ENCODE results near the gene ZNRF3.

ZNRF3 gene

DNA sequence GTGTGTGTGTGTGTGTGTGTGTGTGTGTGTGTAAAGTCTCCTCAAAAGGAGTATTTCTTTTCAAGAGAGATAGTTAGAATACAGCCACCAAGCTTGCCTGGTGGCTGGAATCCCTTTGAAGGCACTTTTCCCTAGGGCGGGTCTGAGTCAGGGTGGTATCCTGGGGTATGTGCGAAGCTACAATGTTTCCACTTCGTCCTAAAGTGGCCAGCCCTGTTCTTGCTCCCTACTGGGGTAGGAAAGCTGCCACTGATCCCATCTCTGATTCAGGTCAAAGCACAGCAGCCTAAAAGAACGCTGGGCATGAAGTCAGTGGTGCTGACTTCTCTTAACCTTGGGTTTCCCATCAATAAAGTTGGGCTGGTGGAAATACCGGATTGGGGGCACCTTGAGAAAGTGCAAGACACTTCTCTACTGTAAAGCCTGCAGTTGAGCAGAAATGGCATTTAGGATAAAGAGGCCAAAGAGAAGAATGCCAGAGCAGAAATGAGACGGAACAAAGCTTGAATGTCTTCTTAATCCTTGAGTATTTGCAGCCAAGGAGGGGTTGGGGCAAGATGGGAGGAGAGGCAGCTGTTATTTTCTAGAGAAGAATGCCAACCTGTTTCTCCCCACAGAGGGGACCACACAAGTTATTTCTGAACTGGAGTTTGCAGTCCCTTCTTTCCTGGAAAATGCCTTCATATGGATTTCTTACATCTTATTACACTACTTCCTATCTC lies 35.3 kb downstream of the ZNRF3 start:
- TF ChIP-seq, protein P1, sequence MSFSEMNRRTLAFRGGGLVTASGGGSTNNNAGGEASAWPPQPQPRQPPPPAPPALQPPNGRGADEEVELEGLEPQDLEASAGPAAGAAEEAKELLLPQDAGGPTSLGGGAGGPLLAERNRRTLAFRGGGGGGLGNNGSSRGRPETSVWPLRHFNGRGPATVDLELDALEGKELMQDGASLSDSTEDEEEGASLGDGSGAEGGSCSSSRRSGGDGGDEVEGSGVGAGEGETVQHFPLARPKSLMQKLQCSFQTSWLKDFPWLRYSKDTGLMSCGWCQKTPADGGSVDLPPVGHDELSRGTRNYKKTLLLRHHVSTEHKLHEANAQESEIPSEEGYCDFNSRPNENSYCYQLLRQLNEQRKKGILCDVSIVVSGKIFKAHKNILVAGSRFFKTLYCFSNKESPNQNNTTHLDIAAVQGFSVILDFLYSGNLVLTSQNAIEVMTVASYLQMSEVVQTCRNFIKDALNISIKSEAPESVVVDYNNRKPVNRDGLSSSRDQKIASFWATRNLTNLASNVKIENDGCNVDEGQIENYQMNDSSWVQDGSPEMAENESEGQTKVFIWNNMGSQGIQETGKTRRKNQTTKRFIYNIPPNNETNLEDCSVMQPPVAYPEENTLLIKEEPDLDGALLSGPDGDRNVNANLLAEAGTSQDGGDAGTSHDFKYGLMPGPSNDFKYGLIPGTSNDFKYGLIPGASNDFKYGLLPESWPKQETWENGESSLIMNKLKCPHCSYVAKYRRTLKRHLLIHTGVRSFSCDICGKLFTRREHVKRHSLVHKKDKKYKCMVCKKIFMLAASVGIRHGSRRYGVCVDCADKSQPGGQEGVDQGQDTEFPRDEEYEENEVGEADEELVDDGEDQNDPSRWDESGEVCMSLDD (tag by site-specific recombination; IDR thresholded peaks at IDR 0.05) = no peak
- TF ChIP-seq ZBTB1 (tag by site-specific recombination; IDR thresholded peaks at IDR 0.05) (no peak), ZNF544 (tag by site-specific recombination; IDR thresholded peaks at IDR 0.05) (no peak), ZNF626 (tag by site-specific recombination; IDR thresholded peaks at IDR 0.05) (no peak)
- TF ChIP-seq, protein P2, sequence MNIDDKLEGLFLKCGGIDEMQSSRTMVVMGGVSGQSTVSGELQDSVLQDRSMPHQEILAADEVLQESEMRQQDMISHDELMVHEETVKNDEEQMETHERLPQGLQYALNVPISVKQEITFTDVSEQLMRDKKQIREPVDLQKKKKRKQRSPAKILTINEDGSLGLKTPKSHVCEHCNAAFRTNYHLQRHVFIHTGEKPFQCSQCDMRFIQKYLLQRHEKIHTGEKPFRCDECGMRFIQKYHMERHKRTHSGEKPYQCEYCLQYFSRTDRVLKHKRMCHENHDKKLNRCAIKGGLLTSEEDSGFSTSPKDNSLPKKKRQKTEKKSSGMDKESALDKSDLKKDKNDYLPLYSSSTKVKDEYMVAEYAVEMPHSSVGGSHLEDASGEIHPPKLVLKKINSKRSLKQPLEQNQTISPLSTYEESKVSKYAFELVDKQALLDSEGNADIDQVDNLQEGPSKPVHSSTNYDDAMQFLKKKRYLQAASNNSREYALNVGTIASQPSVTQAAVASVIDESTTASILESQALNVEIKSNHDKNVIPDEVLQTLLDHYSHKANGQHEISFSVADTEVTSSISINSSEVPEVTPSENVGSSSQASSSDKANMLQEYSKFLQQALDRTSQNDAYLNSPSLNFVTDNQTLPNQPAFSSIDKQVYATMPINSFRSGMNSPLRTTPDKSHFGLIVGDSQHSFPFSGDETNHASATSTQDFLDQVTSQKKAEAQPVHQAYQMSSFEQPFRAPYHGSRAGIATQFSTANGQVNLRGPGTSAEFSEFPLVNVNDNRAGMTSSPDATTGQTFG (tag by site-specific recombination; IDR thresholded peaks at IDR 0.05; ENCODE audit: borderline replicate concordance) = no peak
- H3K36me3 ChIP-seq (ENCODE audit: control insufficient read depth in 2 of 2, insufficient read depth in 1 of 2, low read length in 2 of 2) = no peaks in the 10 kb centered on the region
- ChIA-PET POLR2A (interaction anchor here (1.5 to 1.9 kb wide), 2 partner anchors 9 to 36 kb away, joined by 4 to 6 read pairs; partner anchors contain the start of gene ZNRF3), CTCF (interaction anchor here (0.6 to 2.6 kb wide), 11 partner anchors 8 to 121 kb away, joined by 3 to 10 read pairs (median 4); no protein-coding TSS in a partner anchor)
- peaks cover 25% of the 10 kb centered on the region for H3K4me1 ChIP-seq (ENCODE audit: control insufficient read depth, insufficient read depth, low read length)
- no peak overlapping the region for H3K4me3 ChIP-seq (ENCODE audit: low read depth, low read length)
- no peaks in the 10 kb centered on the region for H3K9me3 ChIP-seq (ENCODE audit: control insufficient read depth, insufficient read depth, low read depth, low read length)
- H3K27ac ChIP-seq (ENCODE audit: extremely low read depth, low read depth, low read length) = no peak overlapping the region

DNA sequence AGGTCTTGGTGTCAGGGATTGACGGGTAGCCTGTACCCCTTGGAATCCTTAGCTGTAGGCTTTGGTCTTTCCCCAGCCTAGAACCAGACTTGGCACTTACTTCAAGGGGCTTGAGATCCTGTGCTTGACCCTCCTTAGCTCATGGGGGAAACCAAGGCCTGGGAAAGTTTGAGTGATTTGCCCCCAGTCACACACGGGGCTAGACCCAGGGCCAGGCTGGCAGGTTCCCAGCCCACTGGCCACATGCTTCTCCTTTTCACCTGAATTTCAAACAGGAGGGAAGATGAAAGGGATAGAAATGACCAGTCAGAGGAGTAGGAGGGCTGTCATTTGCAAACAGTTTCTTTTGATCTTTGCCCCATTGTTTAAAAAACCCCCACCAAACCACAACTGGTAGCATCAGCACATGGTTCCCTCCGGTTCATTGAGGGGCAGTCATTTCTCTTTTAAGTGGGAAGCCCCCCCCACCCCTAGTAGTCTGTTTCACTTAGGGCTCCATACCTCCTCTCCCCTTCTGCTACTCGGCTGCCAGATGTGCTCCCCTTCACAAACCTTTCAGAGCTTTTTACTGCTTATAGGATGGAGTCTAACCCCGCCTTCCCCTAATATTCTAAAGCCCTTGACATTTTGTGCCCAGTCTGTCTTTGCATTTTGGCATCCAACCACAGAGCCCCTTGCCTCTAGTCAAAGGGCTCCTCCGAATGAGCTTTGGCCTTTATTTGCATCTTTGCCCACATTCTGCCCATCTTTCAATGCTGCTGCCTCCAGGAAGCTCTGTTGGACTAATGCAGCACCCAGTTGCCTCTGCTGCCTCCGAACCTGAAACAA lies 37.6 kb downstream of the ZNRF3 start:
- Histone ChIP-seq H3K9me3 (ENCODE audit: control insufficient read depth, insufficient read depth, low read depth, low read length) (no peaks in the 10 kb centered on the region), H3K4me3 (ENCODE audit: low read depth, low read length) (no peak overlapping the region), H3K36me3 (ENCODE audit: control insufficient read depth in 2 of 2, insufficient read depth in 1 of 2, low read length in 2 of 2) (no peaks in the 10 kb centered on the region), H3K27ac (ENCODE audit: extremely low read depth, low read depth, low read length) (no peak overlapping the region), H3K4me1 (ENCODE audit: control insufficient read depth, insufficient read depth, low read length) (peaks cover 30% of the 10 kb centered on the region)
- ChIA-PET CTCF (interaction anchor here (0.9 kb wide), 1 partner anchor 15 kb away, joined by 3 read pairs; no protein-coding TSS in a partner anchor), POLR2A (no interaction called here)
- TF ChIP-seq, protein P3, sequence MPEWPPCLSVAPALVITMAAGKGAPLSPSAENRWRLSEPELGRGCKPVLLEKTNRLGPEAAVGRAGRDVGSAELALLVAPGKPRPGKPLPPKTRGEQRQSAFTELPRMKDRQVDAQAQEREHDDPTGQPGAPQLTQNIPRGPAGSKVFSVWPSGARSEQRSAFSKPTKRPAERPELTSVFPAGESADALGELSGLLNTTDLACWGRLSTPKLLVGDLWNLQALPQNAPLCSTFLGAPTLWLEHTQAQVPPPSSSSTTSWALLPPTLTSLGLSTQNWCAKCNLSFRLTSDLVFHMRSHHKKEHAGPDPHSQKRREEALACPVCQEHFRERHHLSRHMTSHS (tag by site-specific recombination; IDR thresholded peaks at IDR 0.05) = no peak
- TF ChIP-seq ZNF223 (tag by site-specific recombination; IDR thresholded peaks at IDR 0.05) (no peak), OVOL3 (tag by site-specific recombination; IDR thresholded peaks at IDR 0.05) (no peak), ZNF174 (tag by site-specific recombination; IDR thresholded peaks at IDR 0.05) (no peak), RBAK (tag by site-specific recombination; IDR thresholded peaks at IDR 0.05) (no peak), REPIN1 (tag by site-specific recombination; IDR thresholded peaks at IDR 0.05; ENCODE audit: low read depth) (no peak), ZNF366 (tag by site-specific recombination; conservative IDR thresholded peaks at IDR 0.05) (no peak), ZNF76 (tag by site-specific recombination; IDR thresholded peaks at IDR 0.05; ENCODE audit: borderline replicate concordance, low read depth) (no peak), ZNF184 (tag by site-specific recombination; IDR thresholded peaks at IDR 0.05) (no peak)
- TF ChIP-seq, protein P4, sequence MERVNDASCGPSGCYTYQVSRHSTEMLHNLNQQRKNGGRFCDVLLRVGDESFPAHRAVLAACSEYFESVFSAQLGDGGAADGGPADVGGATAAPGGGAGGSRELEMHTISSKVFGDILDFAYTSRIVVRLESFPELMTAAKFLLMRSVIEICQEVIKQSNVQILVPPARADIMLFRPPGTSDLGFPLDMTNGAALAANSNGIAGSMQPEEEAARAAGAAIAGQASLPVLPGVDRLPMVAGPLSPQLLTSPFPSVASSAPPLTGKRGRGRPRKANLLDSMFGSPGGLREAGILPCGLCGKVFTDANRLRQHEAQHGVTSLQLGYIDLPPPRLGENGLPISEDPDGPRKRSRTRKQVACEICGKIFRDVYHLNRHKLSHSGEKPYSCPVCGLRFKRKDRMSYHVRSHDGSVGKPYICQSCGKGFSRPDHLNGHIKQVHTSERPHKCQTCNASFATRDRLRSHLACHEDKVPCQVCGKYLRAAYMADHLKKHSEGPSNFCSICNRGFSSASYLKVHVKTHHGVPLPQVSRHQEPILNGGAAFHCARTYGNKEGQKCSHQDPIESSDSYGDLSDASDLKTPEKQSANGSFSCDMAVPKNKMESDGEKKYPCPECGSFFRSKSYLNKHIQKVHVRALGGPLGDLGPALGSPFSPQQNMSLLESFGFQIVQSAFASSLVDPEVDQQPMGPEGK (tag by site-specific recombination; IDR thresholded peaks at IDR 0.05) = no peak
- TF ChIP-seq, protein P5, sequence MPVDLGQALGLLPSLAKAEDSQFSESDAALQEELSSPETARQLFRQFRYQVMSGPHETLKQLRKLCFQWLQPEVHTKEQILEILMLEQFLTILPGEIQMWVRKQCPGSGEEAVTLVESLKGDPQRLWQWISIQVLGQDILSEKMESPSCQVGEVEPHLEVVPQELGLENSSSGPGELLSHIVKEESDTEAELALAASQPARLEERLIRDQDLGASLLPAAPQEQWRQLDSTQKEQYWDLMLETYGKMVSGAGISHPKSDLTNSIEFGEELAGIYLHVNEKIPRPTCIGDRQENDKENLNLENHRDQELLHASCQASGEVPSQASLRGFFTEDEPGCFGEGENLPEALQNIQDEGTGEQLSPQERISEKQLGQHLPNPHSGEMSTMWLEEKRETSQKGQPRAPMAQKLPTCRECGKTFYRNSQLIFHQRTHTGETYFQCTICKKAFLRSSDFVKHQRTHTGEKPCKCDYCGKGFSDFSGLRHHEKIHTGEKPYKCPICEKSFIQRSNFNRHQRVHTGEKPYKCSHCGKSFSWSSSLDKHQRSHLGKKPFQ (tag by site-specific recombination; IDR thresholded peaks at IDR 0.05) = no peak
- TF ChIP-seq, protein P6, sequence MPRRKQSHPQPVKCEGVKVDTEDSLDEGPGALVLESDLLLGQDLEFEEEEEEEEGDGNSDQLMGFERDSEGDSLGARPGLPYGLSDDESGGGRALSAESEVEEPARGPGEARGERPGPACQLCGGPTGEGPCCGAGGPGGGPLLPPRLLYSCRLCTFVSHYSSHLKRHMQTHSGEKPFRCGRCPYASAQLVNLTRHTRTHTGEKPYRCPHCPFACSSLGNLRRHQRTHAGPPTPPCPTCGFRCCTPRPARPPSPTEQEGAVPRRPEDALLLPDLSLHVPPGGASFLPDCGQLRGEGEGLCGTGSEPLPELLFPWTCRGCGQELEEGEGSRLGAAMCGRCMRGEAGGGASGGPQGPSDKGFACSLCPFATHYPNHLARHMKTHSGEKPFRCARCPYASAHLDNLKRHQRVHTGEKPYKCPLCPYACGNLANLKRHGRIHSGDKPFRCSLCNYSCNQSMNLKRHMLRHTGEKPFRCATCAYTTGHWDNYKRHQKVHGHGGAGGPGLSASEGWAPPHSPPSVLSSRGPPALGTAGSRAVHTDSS (tag by site-specific recombination; IDR thresholded peaks at IDR 0.05) = no peak
- TF ChIP-seq, protein P7, sequence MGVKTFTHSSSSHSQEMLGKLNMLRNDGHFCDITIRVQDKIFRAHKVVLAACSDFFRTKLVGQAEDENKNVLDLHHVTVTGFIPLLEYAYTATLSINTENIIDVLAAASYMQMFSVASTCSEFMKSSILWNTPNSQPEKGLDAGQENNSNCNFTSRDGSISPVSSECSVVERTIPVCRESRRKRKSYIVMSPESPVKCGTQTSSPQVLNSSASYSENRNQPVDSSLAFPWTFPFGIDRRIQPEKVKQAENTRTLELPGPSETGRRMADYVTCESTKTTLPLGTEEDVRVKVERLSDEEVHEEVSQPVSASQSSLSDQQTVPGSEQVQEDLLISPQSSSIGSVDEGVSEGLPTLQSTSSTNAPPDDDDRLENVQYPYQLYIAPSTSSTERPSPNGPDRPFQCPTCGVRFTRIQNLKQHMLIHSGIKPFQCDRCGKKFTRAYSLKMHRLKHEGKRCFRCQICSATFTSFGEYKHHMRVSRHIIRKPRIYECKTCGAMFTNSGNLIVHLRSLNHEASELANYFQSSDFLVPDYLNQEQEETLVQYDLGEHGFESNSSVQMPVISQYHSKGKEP (tag by site-specific recombination; IDR thresholded peaks at IDR 0.05) = no peak
